IPS-NIHi7 (cell line): ENCODE results near the gene C9orf153.

Experiments
- DNase-seq: peaks from one replicate; pipeline ENCODE4 v3.0.0; 2012; ENCODE audit warnings: mixed read lengths; ENCODE audit errors: extremely low spot score

The C9orf153 gene

GRCh38 chr9:86187121-86187520 is 72.3 kb downstream of the C9orf153 start:
- peak; percentile 65 for DNase-seq

- DNase-seq: no peak
Observed at GRCh38 chr9:86186696-86187095, 72.8 kb downstream of the C9orf153 start.

- DNase-seq: no peak
Observed at GRCh38 chr9:86185872-86186271, 73.6 kb downstream of the C9orf153 start.

GRCh38 chr9:86184138-86184524 is 75.3 kb downstream of the C9orf153 start:
- DNase-seq: no peak

- DNase-seq: no peak
Observed at GRCh38 chr9:86183229-86184137, 76.0 kb downstream of the C9orf153 start.

- no peak for DNase-seq
Observed at GRCh38 chr9:86181379-86182315, 77.8 kb downstream of the C9orf153 start.

- DNase-seq: no peak
Observed at GRCh38 chr9:86178503-86178902, 81.0 kb downstream of the C9orf153 start.

GRCh38 chr9:86177995-86178394 is 81.5 kb downstream of the C9orf153 start:
- no peak for DNase-seq

GRCh38 chr9:86176468-86176867 is 83.0 kb downstream of the C9orf153 start:
- DNase-seq: no peak

GRCh38 chr9:86175743-86176456 is 83.6 kb downstream of the C9orf153 start:
- no peak for DNase-seq

GRCh38 chr9:86175223-86175622 is 84.2 kb downstream of the C9orf153 start:
- no peak for DNase-seq
